ENCODE data around the gene CEACAM3.
"Not testable (repeated sequence)": the region's sequence is repeated elsewhere in the genome, so short reads cannot be mapped to it uniquely, and the experiment has no call there.

The CEACAM3 gene

GRCh38 chr19:41796362-41796761, at the start of gene CEACAM3:
Gene CEACAM3, plus strand, starts transcription at chr19:41796587. Its CDS starts 91 bp downstream, at chr19:41796678.
- no peak for DNase-seq (ENCODE audit: low read depth)

- DNase-seq (ENCODE audit: low read depth) = no peak
Observed at GRCh38 chr19:41746593-41747227, 49.7 kb upstream of the CEACAM3 start.

- DNase-seq (ENCODE audit: low read depth) = no peak
Observed at GRCh38 chr19:41748012-41748411, 48.4 kb upstream of the CEACAM3 start.

GRCh38 chr19:41750248-41751134, 45.9 kb upstream of the CEACAM3 start:
- not testable (repeated sequence) for DNase-seq (ENCODE audit: low read depth)

GRCh38 chr19:41753159-41753558, 43.2 kb upstream of the CEACAM3 start:
- peak; percentile 64 for DNase-seq (ENCODE audit: low read depth)

- peak; percentile 56 for DNase-seq (ENCODE audit: low read depth)
Observed at GRCh38 chr19:41753936-41754529, 42.4 kb upstream of the CEACAM3 start.

- no peak for DNase-seq (ENCODE audit: low read depth)
Observed at GRCh38 chr19:41755328-41755913, 41.0 kb upstream of the CEACAM3 start, which contains the start of gene CEACAM6. Gene CEACAM6, plus strand, starts transcription at chr19:41755530. Its CDS starts 109 bp downstream, at chr19:41755639.

- DNase-seq (ENCODE audit: low read depth) = no peak
Observed at GRCh38 chr19:41758846-41759245, 37.5 kb upstream of the CEACAM3 start.

- DNase-seq (ENCODE audit: low read depth) = no peak
Observed at GRCh38 chr19:41767115-41767514, 29.3 kb upstream of the CEACAM3 start.

- DNase-seq (ENCODE audit: low read depth) = not testable (repeated sequence)
Observed at GRCh38 chr19:41768105-41768504, 28.3 kb upstream of the CEACAM3 start.

GRCh38 chr19:41769608-41770007, 26.8 kb upstream of the CEACAM3 start:
- DNase-seq (ENCODE audit: low read depth) = no peak

- no peak for DNase-seq (ENCODE audit: low read depth)
Observed at GRCh38 chr19:41771410-41771809, 25.0 kb upstream of the CEACAM3 start.

GRCh38 chr19:41774515-41774980, 21.8 kb upstream of the CEACAM3 start:
- DNase-seq (ENCODE audit: low read depth) = peak; percentile 11

- no peak for DNase-seq (ENCODE audit: low read depth)
Observed at GRCh38 chr19:41776700-41777099, 19.7 kb upstream of the CEACAM3 start.

- DNase-seq (ENCODE audit: low read depth) = no peak
Observed at GRCh38 chr19:41783612-41784011, 12.8 kb upstream of the CEACAM3 start.

GRCh38 chr19:41784312-41784711, 12.1 kb upstream of the CEACAM3 start:
- DNase-seq (ENCODE audit: low read depth) = no peak

GRCh38 chr19:41784743-41785142, 11.6 kb upstream of the CEACAM3 start:
- DNase-seq (ENCODE audit: low read depth) = no peak

GRCh38 chr19:41785653-41786052, 10.7 kb upstream of the CEACAM3 start:
- DNase-seq (ENCODE audit: low read depth) = peak; percentile 32

GRCh38 chr19:41787055-41787454, 9.3 kb upstream of the CEACAM3 start:
- no peak for DNase-seq (ENCODE audit: low read depth)

GRCh38 chr19:41788518-41788917, 7.9 kb upstream of the CEACAM3 start:
- not testable (repeated sequence) for DNase-seq (ENCODE audit: low read depth)

GRCh38 chr19:41789053-41789452, 7.3 kb upstream of the CEACAM3 start:
- DNase-seq (ENCODE audit: low read depth) = not testable (repeated sequence)

Data from stimulated activated CD8-positive, alpha-beta memory T cell treated with anti-CD3 and anti-CD28 coated beads, Interleukin-7, amount 100 ng/mL, for 24 hours (primary cell).